ENCODE results near the gene SYNDIG1. TPM values are rescaled to one million over a fixed set of nuclear protein-coding genes. Genes with fewer than 3 reads are reported as not detected.
A peak's percentile ranks its signal among the peaks of the same experiment; 100 is the strongest.

SYNDIG1 gene
- total RNA-seq, 1 donor from 2014 or later = 11.0 TPM

- no peak for DNase-seq
- intact Hi-C loops (cut with micrococcal nuclease) = no loop called here
- ATAC-seq = no peak
Measured at GRCh38 chr20:24682496-24682985, 213.1 kb downstream of the SYNDIG1 start.

- DNase-seq (no peak), ATAC-seq (no peak)
- intact Hi-C loops (cut with micrococcal nuclease) = no loop called here
Measured at GRCh38 chr20:24683676-24684075, 214.2 kb downstream of the SYNDIG1 start.

- no peak for ATAC-seq
- intact Hi-C loops (cut with micrococcal nuclease) = no loop called here
- DNase-seq = no peak
Measured at GRCh38 chr20:24684421-24684871, 215.0 kb downstream of the SYNDIG1 start.

- intact Hi-C loops (cut with micrococcal nuclease) = no loop called here
- no peak for ATAC-seq
- DNase-seq = peak; percentile 8
Measured at GRCh38 chr20:24684956-24685691, 215.7 kb downstream of the SYNDIG1 start.

GRCh38 chr20:24685736-24686135 is 216.3 kb downstream of the SYNDIG1 start:
- intact Hi-C loops (cut with micrococcal nuclease) = no loop called here
- DNase-seq (no peak), ATAC-seq (no peak)

GRCh38 chr20:24686156-24686555 is 216.7 kb downstream of the SYNDIG1 start:
- ATAC-seq (no peak), DNase-seq (peak; percentile 5)
- intact Hi-C loops (cut with micrococcal nuclease) = no loop called here

- intact Hi-C loops (cut with micrococcal nuclease) = no loop called here
- DNase-seq = no peak
- ATAC-seq = no peak
Measured at GRCh38 chr20:24690408-24690807, 221.0 kb downstream of the SYNDIG1 start.

GRCh38 chr20:24691901-24692351 is 222.5 kb downstream of the SYNDIG1 start:
- no peak for DNase-seq
- intact Hi-C loops (cut with micrococcal nuclease) = no loop called here
- no peak for ATAC-seq

- DNase-seq (no peak), ATAC-seq (no peak)
- intact Hi-C loops (cut with micrococcal nuclease) = no loop called here
Measured at GRCh38 chr20:24692446-24693200, 223.2 kb downstream of the SYNDIG1 start.

GRCh38 chr20:24693466-24694156 is 224.2 kb downstream of the SYNDIG1 start:
- no peak for DNase-seq
- no peak for ATAC-seq
- intact Hi-C loops (cut with micrococcal nuclease) = no loop called here

- intact Hi-C loops (cut with micrococcal nuclease) = no loop called here
- DNase-seq = no peak
- ATAC-seq = no peak
Measured at GRCh38 chr20:24694157-24694726, 224.8 kb downstream of the SYNDIG1 start.

GRCh38 chr20:24694727-24695528 is 225.5 kb downstream of the SYNDIG1 start:
- no peak for DNase-seq
- intact Hi-C loops (cut with micrococcal nuclease) = no loop called here
- ATAC-seq = peak; percentile 67

- intact Hi-C loops (cut with micrococcal nuclease) = no loop called here
- DNase-seq (no peak), ATAC-seq (no peak)
Measured at GRCh38 chr20:24695529-24696225, 226.2 kb downstream of the SYNDIG1 start.

- intact Hi-C loops (cut with micrococcal nuclease) = no loop called here
- no peak for ATAC-seq
- DNase-seq = no peak
Measured at GRCh38 chr20:24696396-24696795, 227.0 kb downstream of the SYNDIG1 start.

GRCh38 chr20:24697411-24697810 is 228.0 kb downstream of the SYNDIG1 start:
- intact Hi-C loops (cut with micrococcal nuclease) = no loop called here
- DNase-seq (no peak), ATAC-seq (no peak)

- ATAC-seq = no peak
- no peak for DNase-seq
- intact Hi-C loops (cut with micrococcal nuclease) = no loop called here
Measured at GRCh38 chr20:24698189-24698588, 228.8 kb downstream of the SYNDIG1 start.

- intact Hi-C loops (cut with micrococcal nuclease) = no loop called here
- no peak for ATAC-seq
- DNase-seq = no peak
Measured at GRCh38 chr20:24698706-24699206, 229.3 kb downstream of the SYNDIG1 start.

Measured in left ventricle myocardium superior (tissue), 1 donor.